ENCODE data around the gene PFN3. TPM values are rescaled to one million over a fixed set of nuclear protein-coding genes. Genes with fewer than 3 reads are reported as not detected.
A peak's percentile ranks its signal among the peaks of the same experiment; 100 is the strongest.

Gene PFN3
- total RNA-seq, 1 donor from 2014 or later, result not detected

GRCh38 chr5:177412603-177413233 lies 12.3 kb upstream of the PFN3 start:
- no peaks in the 10 kb centered on the region for H3K36me3 Mint-ChIP-seq (ENCODE audit: low read depth)
- no peak overlapping the region for H3K4me3 Mint-ChIP-seq
- no peak for DNase-seq (ENCODE audit: low read depth, low spot score)
- peaks cover 11% of the 10 kb centered on the region for H3K27me3 Mint-ChIP-seq (ENCODE audit: low read depth)
- no peak for TF ChIP-seq CTCF (conservative IDR thresholded peaks at IDR 0.05)
- no peaks in the 10 kb centered on the region for H3K4me1 Mint-ChIP-seq
- no peak overlapping the region for H3K27ac Mint-ChIP-seq (ENCODE audit: unreplicated experiment)
- no peaks in the 10 kb centered on the region for H3K9me3 Mint-ChIP-seq

- Mint-ChIP-seq H3K4me1 (no peaks in the 10 kb centered on the region), H3K4me3 (no peak overlapping the region), H3K9me3 (no peaks in the 10 kb centered on the region), H3K27ac (ENCODE audit: unreplicated experiment) (no peak overlapping the region), H3K36me3 (ENCODE audit: low read depth) (no peaks in the 10 kb centered on the region), H3K27me3 (ENCODE audit: low read depth) (peaks cover 30% of the 10 kb centered on the region)
- TF ChIP-seq CTCF (conservative IDR thresholded peaks at IDR 0.05), result no peak
- DNase-seq (ENCODE audit: low read depth, low spot score), result no peak
Measured at GRCh38 chr5:177410575-177410974, 10.1 kb upstream of the PFN3 start.

- Mint-ChIP-seq H3K27ac (ENCODE audit: unreplicated experiment) (no peak within 1 kb of the TSS), H3K27me3 (ENCODE audit: low read depth) (peaks cover 42% of the 10 kb centered on the region), H3K4me1 (no peaks in the 10 kb centered on the region), H3K9me3 (no peaks in the 10 kb centered on the region), H3K4me3 (no peak within 1 kb of the TSS), H3K36me3 (ENCODE audit: low read depth) (no peaks in the 10 kb centered on the region)
- TF ChIP-seq CTCF (conservative IDR thresholded peaks at IDR 0.05), result no peak
- DNase-seq (ENCODE audit: low read depth, low spot score), result no peak
Measured at GRCh38 chr5:177409043-177409801, 8.8 kb upstream of the PFN3 start, which contains the start of gene F12. F12 (minus strand) TSS chr5:177409564; CDS start chr5:177409527, 37 bp downstream.

GRCh38 chr5:177405805-177406204 lies 5.3 kb upstream of the PFN3 start:
- Mint-ChIP-seq H3K4me3 (peak overlapping the region; percentile 31), H3K36me3 (ENCODE audit: low read depth) (no peaks in the 10 kb centered on the region), H3K9me3 (no peaks in the 10 kb centered on the region), H3K27ac (ENCODE audit: unreplicated experiment) (no peak overlapping the region), H3K4me1 (peaks cover 13% of the 10 kb centered on the region), H3K27me3 (ENCODE audit: low read depth) (peaks cover 68% of the 10 kb centered on the region)
- TF ChIP-seq CTCF (conservative IDR thresholded peaks at IDR 0.05), result no peak
- DNase-seq (ENCODE audit: low read depth, low spot score), result no peak

- DNase-seq (ENCODE audit: low read depth, low spot score), result no peak
- no peaks in the 10 kb centered on the region for H3K9me3 Mint-ChIP-seq
- peaks cover 68% of the 10 kb centered on the region for H3K27me3 Mint-ChIP-seq (ENCODE audit: low read depth)
- peaks cover 13% of the 10 kb centered on the region for H3K4me1 Mint-ChIP-seq
- no peaks in the 10 kb centered on the region for H3K36me3 Mint-ChIP-seq (ENCODE audit: low read depth)
- no peak overlapping the region for H3K27ac Mint-ChIP-seq (ENCODE audit: unreplicated experiment)
- TF ChIP-seq CTCF (conservative IDR thresholded peaks at IDR 0.05), result no peak
- no peak overlapping the region for H3K4me3 Mint-ChIP-seq
Measured at GRCh38 chr5:177405312-177405711, 4.9 kb upstream of the PFN3 start.

Measured in neural crest cell (in vitro differentiated cells).